ENCODE results near the gene PAX7.

Gene PAX7

DNA sequence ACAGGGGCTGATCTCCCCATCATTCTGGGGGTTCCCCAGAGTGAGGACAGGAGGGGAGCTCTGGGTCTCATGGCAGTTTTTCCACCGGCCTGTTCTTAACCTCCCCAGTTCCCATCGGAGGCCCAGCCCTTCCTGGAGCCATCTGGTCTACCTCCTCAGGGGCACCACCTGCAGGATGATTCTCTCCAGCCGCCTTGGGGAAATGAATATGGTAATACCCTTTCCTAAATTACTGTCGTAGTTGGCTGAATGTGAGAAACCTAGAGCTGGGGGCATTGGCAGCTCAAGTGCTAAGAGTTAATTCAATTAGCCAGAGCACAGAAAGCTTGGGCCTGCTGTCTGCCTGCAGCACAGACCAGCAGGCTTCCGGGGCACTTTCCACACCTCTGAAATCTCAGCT lies 163.9 kb downstream of the PAX7 start:
- H3K36me3 Mint-ChIP-seq (ENCODE audit: low read depth): no peaks in the 10 kb centered on the region
- H3K4me1 Mint-ChIP-seq (ENCODE audit: low read depth): no peaks in the 10 kb centered on the region
- H3K27me3 Mint-ChIP-seq (ENCODE audit: low read depth): peaks cover 3% of the 10 kb centered on the region
- H3K4me3 Mint-ChIP-seq: no peak overlapping the region
- no peaks in the 10 kb centered on the region for H3K9me3 Mint-ChIP-seq
- no peak overlapping the region for H3K27ac Mint-ChIP-seq

DNA sequence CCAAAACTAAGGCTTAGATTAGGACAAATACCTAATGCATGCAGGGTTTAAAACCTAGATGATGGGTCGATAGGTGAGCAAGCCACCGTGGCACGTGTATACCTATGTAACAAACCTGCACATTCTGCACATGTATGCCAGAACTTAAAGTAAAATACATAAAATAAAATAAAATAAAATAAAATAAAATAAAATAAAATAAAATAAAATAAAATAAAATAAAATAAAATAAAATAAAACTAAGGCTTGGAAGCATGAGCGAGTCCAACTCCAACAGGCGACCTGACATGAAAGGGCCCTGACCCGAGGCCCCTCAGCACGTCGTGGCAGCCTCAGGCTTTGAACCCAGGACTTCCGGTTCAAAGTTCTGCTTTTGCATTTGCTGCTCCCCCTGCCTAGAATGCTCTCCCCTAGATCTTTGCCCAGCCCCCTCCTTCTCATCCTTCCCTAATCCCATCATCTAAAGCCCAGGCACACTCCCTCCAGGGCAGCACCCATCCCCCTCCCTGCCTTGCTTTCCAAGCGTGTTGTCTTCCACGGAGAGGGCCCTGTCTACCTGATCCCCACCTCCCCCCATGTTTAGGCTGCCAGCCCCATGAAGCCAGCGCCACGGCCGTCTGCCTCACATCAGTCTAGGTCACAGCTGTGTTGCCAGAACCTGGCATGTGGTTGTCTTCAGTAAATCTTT lies 164.5 kb downstream of the PAX7 start:
- H3K27me3 Mint-ChIP-seq (ENCODE audit: low read depth): no peaks in the 10 kb centered on the region
- H3K9me3 Mint-ChIP-seq: no peaks in the 10 kb centered on the region
- H3K36me3 Mint-ChIP-seq (ENCODE audit: low read depth): no peaks in the 10 kb centered on the region
- no peaks in the 10 kb centered on the region for H3K4me1 Mint-ChIP-seq (ENCODE audit: low read depth)
- no peak overlapping the region for H3K27ac Mint-ChIP-seq
- H3K4me3 Mint-ChIP-seq: no peak overlapping the region

DNA sequence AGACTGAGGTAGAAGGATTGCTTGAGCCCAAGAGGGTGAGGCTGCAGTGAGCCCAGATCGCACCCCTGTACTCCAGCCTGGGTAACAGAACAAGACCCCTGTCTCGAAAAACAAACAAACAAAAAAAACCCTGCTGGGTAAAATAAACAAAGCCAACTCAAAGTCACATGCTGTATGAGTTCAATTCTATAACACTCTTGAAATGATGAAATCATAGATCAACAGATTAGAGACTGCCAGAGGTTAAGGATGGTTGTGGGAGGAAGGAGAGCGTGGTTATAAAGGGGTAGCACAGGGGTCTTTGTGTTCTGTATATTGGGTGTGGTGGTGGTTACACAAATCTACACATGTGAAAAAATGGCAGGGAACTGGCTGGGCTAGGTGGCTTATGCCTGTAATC lies 166.3 kb downstream of the PAX7 start:
- Mint-ChIP-seq H3K4me3 (no peak overlapping the region), H3K27ac (no peak overlapping the region), H3K27me3 (ENCODE audit: low read depth) (no peaks in the 10 kb centered on the region), H3K9me3 (no peaks in the 10 kb centered on the region), H3K4me1 (ENCODE audit: low read depth) (no peaks in the 10 kb centered on the region), H3K36me3 (ENCODE audit: low read depth) (no peaks in the 10 kb centered on the region)

All from T-helper 1 cell treated with Interleukin-12 subunit alpha and Interleukin-12 subunit beta and Interleukin-4 antibody, amounts not matched to agents 30 μg/mL and 1 μg/mL, for 36 hours (primary cell).